HEK293T (cell line): ENCODE data around the gene CHMP4B.

Source experiments
- ELF4 ChIP-seq: fragments of 450-650 bp; IDR thresholded peaks from 2 replicates; pipeline ENCODE4 v1.6.1; 2017; ENCODE audit warnings: antibody characterized with exemption
- SP1 ChIP-seq: fragments of 450-650 bp; IDR thresholded peaks from 2 replicates; pipeline ENCODE4 v1.6.1; 2017

- no peak for TF ChIP-seq ELF4
- no peak for TF ChIP-seq SP1
These were observed 889 bp upstream of the CHMP4B start for GRCh38 chr20:33810259-33810658.
